Stimulated activated CD4-positive, alpha-beta T cell treated with anti-CD3 and anti-CD28 coated beads, Interleukin-12 subunit alpha, Interleukin-12 subunit beta, amount 100 ng/mL, for 24 hours (primary cell): ENCODE data around the gene KHDC4.
"Not testable (repeated sequence)": the region's sequence is repeated elsewhere in the genome, so short reads cannot be mapped to it uniquely, and the experiment has no call there.

Source experiments
- DNase-seq, 2 experiments: peaks; one replicate each; pipeline ENCODE4 v3.0.0-alpha.2; 2020; ENCODE audit warnings: low read depth in 2 of 2

Gene KHDC4

GRCh38 chr1:155900161-155900560, 34.1 kb downstream of the KHDC4 start:
- DNase-seq, result no peak

GRCh38 chr1:155899683-155900082, 34.5 kb downstream of the KHDC4 start:
- DNase-seq, result no peak

GRCh38 chr1:155898888-155899287, 35.3 kb downstream of the KHDC4 start:
- DNase-seq, result no peak

- no peak for DNase-seq
Measured at GRCh38 chr1:155897746-155898145, 36.5 kb downstream of the KHDC4 start.

- DNase-seq, result not testable (repeated sequence)
Measured at GRCh38 chr1:155896476-155896875, 37.7 kb downstream of the KHDC4 start.

GRCh38 chr1:155895617-155896016, 38.6 kb downstream of the KHDC4 start:
- not testable (repeated sequence) for DNase-seq

- no peak for DNase-seq
Measured at GRCh38 chr1:155893389-155894142, 40.6 kb downstream of the KHDC4 start.

GRCh38 chr1:155892796-155893195, 41.4 kb downstream of the KHDC4 start:
- no peak for DNase-seq

GRCh38 chr1:155890251-155890650, 44.0 kb downstream of the KHDC4 start:
- DNase-seq, result no peak

GRCh38 chr1:155889566-155889965, 44.6 kb downstream of the KHDC4 start:
- no peak for DNase-seq

- DNase-seq, result no peak
Measured at GRCh38 chr1:155888481-155888880, 45.7 kb downstream of the KHDC4 start.

GRCh38 chr1:155884982-155885381, 49.2 kb downstream of the KHDC4 start:
- no peak for DNase-seq

GRCh38 chr1:155884031-155884960, 49.9 kb downstream of the KHDC4 start:
- no peak for DNase-seq

GRCh38 chr1:155882766-155883165, 51.4 kb downstream of the KHDC4 start:
- DNase-seq, result no peak

GRCh38 chr1:155882235-155882634, 52.0 kb downstream of the KHDC4 start:
- DNase-seq, result no peak

GRCh38 chr1:155880950-155881349, 53.3 kb downstream of the KHDC4 start:
- DNase-seq, result no peak

GRCh38 chr1:155880251-155880650, 54.0 kb downstream of the KHDC4 start:
- DNase-seq, result no peak

- no peak for DNase-seq
Measured at GRCh38 chr1:155877945-155878344, 56.3 kb downstream of the KHDC4 start.

GRCh38 chr1:155873860-155874259, 60.4 kb downstream of the KHDC4 start:
- DNase-seq, result no peak

- DNase-seq, result no peak
Measured at GRCh38 chr1:155872527-155872926, 61.7 kb downstream of the KHDC4 start.

- no peak for DNase-seq
Measured at GRCh38 chr1:155871390-155871789, 62.8 kb downstream of the KHDC4 start.

- no peak for DNase-seq
Measured at GRCh38 chr1:155867766-155868165, 66.4 kb downstream of the KHDC4 start.

GRCh38 chr1:155864393-155864792, 69.8 kb downstream of the KHDC4 start:
- DNase-seq, result no peak
